HG02763 (cell line): ENCODE results near the gene DOP1A.

ENCODE experiments used
- ATAC-seq: cut with Tn5 transposase; IDR thresholded peaks from one replicate; pipeline ENCODE4 v1.9.1; 2021; ENCODE audit warnings: mild to moderate bottlenecking, moderate library complexity; ENCODE audit not compliant: unreplicated experiment

Gene DOP1A

DNA sequence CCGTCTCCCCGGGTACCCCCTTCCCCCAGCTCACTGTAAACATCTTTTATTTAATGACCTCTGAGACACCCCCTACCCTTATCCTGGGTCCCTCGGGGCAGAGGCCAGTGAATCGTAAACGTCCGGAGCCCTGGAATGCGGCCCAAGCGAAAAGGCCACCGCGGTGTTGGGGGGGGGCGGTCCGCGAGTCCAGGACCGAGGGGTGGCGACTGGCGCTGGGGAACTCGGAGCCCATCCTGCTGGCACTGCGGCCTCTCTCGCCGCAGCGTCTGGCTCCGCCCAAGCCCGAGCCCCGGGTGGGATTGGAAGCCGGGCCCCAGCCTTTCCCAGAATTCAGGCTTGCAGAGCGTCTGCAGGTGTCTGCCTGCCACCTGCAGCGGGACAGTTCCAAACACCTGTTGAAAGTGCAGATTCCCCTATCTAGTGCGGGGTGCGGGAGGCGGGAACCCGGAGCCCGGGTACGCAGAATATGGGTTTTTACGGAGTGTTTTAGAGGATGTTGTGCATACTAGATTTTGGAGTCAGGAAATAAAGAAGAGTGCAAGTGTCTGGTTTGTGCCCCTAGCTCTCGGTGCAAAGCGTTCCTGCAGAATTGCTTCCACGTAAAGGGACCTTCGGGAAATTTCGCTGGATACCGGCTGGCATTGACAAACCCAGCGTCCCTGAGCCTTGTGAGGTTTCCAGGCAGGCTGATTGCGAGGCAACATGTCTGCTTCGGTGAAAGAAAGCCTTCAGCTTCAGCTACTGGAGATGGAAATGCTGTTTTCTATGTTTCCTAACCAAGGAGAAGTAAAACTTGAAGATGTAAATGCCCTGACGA lies 126.5 kb downstream of the DOP1A start:
- ATAC-seq = peak; percentile 27

DNA sequence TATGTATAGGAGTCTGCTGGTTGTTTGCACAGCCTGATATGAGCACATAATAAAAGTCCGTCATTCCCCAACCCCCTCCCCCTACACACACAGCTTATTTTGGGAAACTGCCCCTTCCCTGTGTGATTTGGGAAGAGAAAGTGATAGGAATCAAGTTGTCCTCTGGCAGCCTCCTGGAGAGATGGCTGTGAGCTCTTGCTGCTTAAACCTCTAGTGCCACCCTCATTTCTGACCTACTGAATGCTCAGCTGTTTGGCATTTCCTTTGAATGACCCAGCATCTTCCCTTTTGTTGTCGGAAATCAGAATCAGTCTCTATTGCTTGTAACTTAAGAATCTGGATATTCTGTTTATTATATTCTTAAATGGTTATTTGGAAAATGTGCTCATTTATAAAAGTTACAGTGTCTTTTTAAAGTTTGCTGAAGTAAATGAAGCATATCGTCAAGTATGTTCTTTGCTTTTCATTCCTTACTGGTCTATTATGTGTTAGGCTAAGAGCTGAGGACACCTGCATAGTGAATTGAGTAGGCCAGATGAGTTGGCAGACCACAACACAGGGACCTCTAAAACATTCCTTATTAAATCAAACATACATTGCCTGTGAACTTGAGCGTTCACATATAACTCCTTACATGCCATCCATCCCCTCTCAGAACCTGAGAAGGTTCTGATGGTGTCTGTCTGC lies 131.2 kb downstream of the DOP1A start:
- ATAC-seq = no peak

DNA sequence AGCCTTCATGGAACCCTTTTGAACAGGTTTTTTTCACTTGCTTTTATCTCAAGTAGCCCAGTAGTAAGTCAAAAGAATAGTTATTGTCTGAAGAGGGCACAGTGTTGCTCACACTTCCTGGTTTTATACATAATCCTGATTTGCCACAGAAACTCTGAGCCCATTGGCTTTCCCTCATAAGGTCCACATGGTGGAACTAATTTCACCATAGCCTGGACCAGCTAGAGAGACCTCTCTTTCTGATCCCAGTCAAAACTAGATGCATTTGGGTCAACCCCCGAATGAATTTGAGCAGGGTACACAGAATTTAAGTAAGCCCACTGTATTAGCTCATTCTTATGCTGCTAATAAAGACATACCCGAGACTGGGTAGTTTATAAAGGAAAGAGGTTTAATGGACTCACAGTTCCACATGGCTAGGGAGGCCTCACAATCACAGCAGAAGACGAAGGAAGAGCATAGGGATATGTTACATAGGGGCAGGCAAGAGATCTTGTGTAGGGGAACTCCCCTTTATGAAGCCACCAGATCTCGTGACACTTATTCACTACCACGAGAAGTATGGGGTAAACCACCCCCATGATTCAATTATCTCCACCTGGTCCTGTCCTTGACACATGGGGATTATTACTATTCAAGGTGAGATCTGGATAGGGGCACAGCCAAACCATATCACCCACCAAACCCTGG lies 131.8 kb downstream of the DOP1A start:
- peak; percentile 72 for ATAC-seq

DNA sequence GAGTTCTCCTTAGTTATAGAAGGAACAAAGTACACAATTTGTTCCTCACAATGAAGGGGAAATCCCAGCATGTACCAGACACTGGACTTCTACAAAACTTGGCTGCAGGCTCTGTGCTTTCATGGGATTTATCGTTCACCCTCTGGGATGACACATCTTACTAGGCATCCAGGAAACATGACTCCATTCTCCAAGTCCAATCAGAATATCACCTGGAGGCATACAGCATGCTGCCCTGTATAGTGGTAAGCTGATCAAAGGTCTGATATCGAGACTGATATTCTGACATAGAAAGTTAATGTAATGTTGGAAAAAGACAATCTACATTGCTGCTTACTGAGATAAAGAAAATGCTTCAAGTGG lies 132.4 kb downstream of the DOP1A start:
- peak; percentile 11 for ATAC-seq

DNA sequence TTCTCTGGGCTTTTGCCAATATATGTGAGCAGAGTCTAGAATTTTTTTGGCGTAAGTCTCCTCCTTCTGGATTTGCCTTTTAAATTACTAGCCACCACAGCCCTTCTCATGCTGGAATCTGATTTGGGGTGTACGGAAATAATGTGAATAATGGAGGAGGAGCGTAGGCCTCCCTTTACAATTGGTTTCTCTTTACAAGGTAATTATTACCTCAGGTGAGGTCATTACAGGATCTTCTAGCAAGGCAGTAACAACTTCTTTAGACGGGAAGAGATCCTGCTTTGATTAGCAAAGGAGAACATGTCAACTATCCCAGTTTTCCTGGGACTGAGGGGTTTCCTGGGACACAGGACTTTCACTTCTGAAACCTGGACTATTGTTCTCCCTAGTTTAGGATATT lies 134.6 kb downstream of the DOP1A start:
- ATAC-seq = no peak

DNA sequence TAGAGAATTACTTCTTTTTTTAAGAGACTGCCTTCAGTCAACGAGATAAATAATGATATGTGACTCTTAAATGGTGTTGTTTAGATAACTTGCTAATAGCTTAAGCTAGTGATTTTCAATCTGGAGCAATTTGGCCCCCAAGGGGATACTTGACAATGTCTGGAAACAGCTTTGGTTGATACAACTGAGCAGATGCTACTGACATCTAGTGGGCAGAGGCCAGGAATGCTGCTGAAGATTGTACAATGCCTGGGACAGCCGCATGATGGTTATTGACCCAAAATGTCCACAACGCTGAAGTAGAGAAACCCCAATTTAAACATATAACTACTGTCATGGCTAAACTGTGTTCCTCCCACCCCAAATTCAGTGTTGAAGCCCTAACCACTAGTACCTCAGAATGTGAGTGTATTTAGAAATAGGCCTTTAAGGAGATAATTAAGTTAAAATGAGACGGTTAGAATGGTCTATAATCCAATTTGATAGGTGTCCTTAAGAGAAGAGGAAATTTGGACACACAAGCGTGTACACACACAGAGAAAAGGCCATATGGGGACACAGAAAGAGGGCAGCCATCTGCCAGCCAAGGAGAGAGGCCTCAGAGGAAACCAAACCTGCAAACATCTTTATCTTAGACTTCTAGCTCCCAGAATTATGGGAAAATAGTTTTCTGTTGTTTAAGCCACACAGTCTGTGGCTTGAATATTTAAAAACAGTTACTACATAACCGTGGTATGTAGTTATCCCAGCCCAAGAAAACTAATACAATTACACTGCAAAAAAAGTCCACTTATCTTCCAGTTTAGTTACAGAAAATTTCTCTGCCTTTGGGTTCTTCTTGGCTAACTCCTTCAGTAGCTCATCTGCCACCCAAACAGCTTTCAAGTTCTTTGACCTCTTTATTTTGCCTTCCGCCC lies 147.9 kb downstream of the DOP1A start:
- ATAC-seq = peak; percentile 98

DNA sequence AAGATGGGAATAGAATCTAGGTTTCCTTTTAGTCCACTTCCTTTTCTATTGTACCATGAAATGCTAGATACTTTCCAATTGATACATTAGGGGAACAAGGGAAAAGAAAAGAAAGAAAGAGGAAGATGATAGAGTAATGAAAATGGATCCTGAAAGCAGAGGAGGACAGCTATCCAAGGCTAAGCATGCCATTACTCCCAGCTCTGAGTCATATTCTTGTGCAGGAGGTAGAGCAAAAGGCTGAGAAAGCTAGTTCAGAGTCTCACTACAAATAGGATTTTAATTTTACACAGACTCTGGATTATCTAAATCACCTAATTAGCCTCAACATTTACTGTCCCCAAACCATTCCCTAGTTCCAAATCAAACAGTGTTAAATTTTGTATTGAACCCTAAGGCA lies 149.3 kb downstream of the DOP1A start:
- no peak for ATAC-seq
